HG03064 (cell line): ENCODE data around the gene SYT14.
"Not testable (repeated sequence)": the region's sequence is repeated elsewhere in the genome, so short reads cannot be mapped to it uniquely, and the experiment has no call there.

Source experiments
- ATAC-seq: cut with Tn5 transposase; IDR thresholded peaks from one replicate; pipeline ENCODE4 v1.9.1; 2021; ENCODE audit warnings: low read depth; ENCODE audit not compliant: unreplicated experiment

Gene SYT14

GRCh38 chr1:210022044-210022443 lies 84.0 kb downstream of the SYT14 start:
- ATAC-seq: no peak

GRCh38 chr1:210024282-210024681 lies 86.3 kb downstream of the SYT14 start:
- no peak for ATAC-seq

- no peak for ATAC-seq
These were observed 87.0 kb downstream of the SYT14 start for GRCh38 chr1:210024996-210025395.

- ATAC-seq: no peak
These were observed 87.9 kb downstream of the SYT14 start for GRCh38 chr1:210025870-210026269.

- no peak for ATAC-seq
These were observed 90.0 kb downstream of the SYT14 start for GRCh38 chr1:210027994-210028393.

- ATAC-seq: no peak
These were observed 93.5 kb downstream of the SYT14 start for GRCh38 chr1:210031473-210031872.

GRCh38 chr1:210043058-210043457 lies 105.0 kb downstream of the SYT14 start:
- no peak for ATAC-seq

GRCh38 chr1:210049616-210050015 lies 111.6 kb downstream of the SYT14 start:
- no peak for ATAC-seq

- not testable (repeated sequence) for ATAC-seq
These were observed 112.5 kb downstream of the SYT14 start for GRCh38 chr1:210050491-210050890.

- ATAC-seq: no peak
These were observed 115.1 kb downstream of the SYT14 start for GRCh38 chr1:210053126-210053525.

GRCh38 chr1:210057593-210057992 lies 119.6 kb downstream of the SYT14 start:
- ATAC-seq: no peak

- ATAC-seq: no peak
These were observed 124.0 kb downstream of the SYT14 start for GRCh38 chr1:210061992-210062391.

- no peak for ATAC-seq
These were observed 132.5 kb downstream of the SYT14 start for GRCh38 chr1:210070531-210070930.

GRCh38 chr1:210072129-210072528 lies 134.1 kb downstream of the SYT14 start:
- ATAC-seq: no peak

GRCh38 chr1:210072896-210073504 lies 135.0 kb downstream of the SYT14 start:
- ATAC-seq: no peak

GRCh38 chr1:210074904-210075303 lies 136.9 kb downstream of the SYT14 start:
- no peak for ATAC-seq

- ATAC-seq: no peak
These were observed 138.6 kb downstream of the SYT14 start for GRCh38 chr1:210076620-210077019.

- no peak for ATAC-seq
These were observed 143.5 kb downstream of the SYT14 start for GRCh38 chr1:210081494-210081893.

GRCh38 chr1:210085359-210085758 lies 147.3 kb downstream of the SYT14 start:
- ATAC-seq: no peak

- ATAC-seq: no peak
These were observed 149.0 kb downstream of the SYT14 start for GRCh38 chr1:210087058-210087457.

GRCh38 chr1:210089855-210090254 lies 151.8 kb downstream of the SYT14 start:
- ATAC-seq: no peak

GRCh38 chr1:210092366-210092765 lies 154.3 kb downstream of the SYT14 start:
- ATAC-seq: no peak

- no peak for ATAC-seq
These were observed 155.4 kb downstream of the SYT14 start for GRCh38 chr1:210093461-210093860.
